Measurements from ENCODE around the gene AMZ1. TPM values are rescaled to one million over a fixed set of nuclear protein-coding genes. Genes with fewer than 3 reads are reported as not detected.

AMZ1 gene
- total RNA-seq, 2 experiments from 2014 or later = 0.11 to 0.14 TPM

DNA sequence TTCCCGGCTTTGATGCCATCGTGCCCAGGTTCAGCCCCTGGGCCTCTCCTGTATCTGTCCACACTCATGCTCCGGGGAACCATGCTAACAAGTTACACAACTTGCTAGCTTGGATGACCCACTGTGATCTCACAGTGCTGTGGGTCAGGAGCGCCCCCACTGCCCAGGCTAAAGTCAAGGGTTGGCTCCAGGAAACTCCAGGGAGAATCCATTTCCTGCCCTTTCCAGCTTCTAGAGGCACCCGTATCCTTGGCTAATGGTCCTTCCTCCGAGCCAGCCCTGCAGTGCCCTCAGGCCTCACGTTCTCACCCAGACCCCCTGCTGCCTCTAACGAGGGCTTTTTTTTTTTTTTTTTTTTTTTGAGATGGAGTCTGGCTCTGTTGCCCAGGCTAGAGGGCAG is 19.5 kb downstream of the AMZ1 start:
- intact Hi-C loops (cut with micrococcal nuclease) = no loop called here
- ChIA-PET POLR2A (no interaction called here), CTCF (interaction anchor here (0.8 to 15.0 kb wide), 3 partner anchors 8 to 37 kb away, joined by 3 to 249 read pairs (median 92); no protein-coding TSS in a partner anchor)
- peaks cover 7% of the 10 kb centered on the region for H3K27me3 Mint-ChIP-seq
- H3K9me3 Mint-ChIP-seq = no peaks in the 10 kb centered on the region
- no peaks in the 10 kb centered on the region for H3K36me3 Mint-ChIP-seq (ENCODE audit: low read depth)
- no peak for ATAC-seq
- H3K4me1 Mint-ChIP-seq (ENCODE audit: low read depth) = peaks cover 23% of the 10 kb centered on the region
- DNase-seq = no peak
- H3K4me3 Mint-ChIP-seq = no peak overlapping the region
- TF ChIP-seq CTCF (IDR thresholded peaks at IDR 0.05) = no peak
- no peak overlapping the region for H3K27ac Mint-ChIP-seq

- TF ChIP-seq CTCF (IDR thresholded peaks at IDR 0.05) = no peak
- Mint-ChIP-seq H3K4me3 (no peak overlapping the region), H3K27me3 (peaks cover 7% of the 10 kb centered on the region), H3K4me1 (ENCODE audit: low read depth) (peaks cover 23% of the 10 kb centered on the region), H3K36me3 (ENCODE audit: low read depth) (no peaks in the 10 kb centered on the region), H3K9me3 (no peaks in the 10 kb centered on the region), H3K27ac (no peak overlapping the region)
- no peak for DNase-seq
- ATAC-seq = no peak
- CTCF ChIA-PET = interaction anchor here (0.8 to 15.0 kb wide), 7 partner anchors 9 to 99 kb away, joined by 3 to 249 read pairs (median 35); no protein-coding TSS in a partner anchor
- intact Hi-C loops (cut with micrococcal nuclease) = no loop called here
- POLR2A ChIA-PET = no interaction called here
Observed at GRCh38 chr7:2708041-2708440, 20.0 kb downstream of the AMZ1 start.

- DNase-seq (no peak), ATAC-seq (no peak)
- no peaks in the 10 kb centered on the region for H3K36me3 Mint-ChIP-seq (ENCODE audit: low read depth)
- CTCF ChIA-PET = interaction anchor here (0.6 to 15.0 kb wide), 30 partner anchors 10 to 302 kb away, joined by 3 to 249 read pairs (median 4); no protein-coding TSS in a partner anchor
- POLR2A ChIA-PET = interaction anchor here (1.0 to 2.8 kb wide), 6 partner anchors 9 to 38 kb away, joined by 3 to 17 read pairs (median 5); no protein-coding TSS in a partner anchor
- no peak for TF ChIP-seq CTCF (IDR thresholded peaks at IDR 0.05)
- no peak overlapping the region for H3K27ac Mint-ChIP-seq
- no peaks in the 10 kb centered on the region for H3K9me3 Mint-ChIP-seq
- intact Hi-C loops (cut with micrococcal nuclease) = no loop called here
- no peak overlapping the region for H3K4me3 Mint-ChIP-seq
- H3K27me3 Mint-ChIP-seq = peaks cover 9% of the 10 kb centered on the region
- H3K4me1 Mint-ChIP-seq (ENCODE audit: low read depth) = peaks cover 25% of the 10 kb centered on the region
Observed at GRCh38 chr7:2708547-2709310, 20.7 kb downstream of the AMZ1 start.

DNA sequence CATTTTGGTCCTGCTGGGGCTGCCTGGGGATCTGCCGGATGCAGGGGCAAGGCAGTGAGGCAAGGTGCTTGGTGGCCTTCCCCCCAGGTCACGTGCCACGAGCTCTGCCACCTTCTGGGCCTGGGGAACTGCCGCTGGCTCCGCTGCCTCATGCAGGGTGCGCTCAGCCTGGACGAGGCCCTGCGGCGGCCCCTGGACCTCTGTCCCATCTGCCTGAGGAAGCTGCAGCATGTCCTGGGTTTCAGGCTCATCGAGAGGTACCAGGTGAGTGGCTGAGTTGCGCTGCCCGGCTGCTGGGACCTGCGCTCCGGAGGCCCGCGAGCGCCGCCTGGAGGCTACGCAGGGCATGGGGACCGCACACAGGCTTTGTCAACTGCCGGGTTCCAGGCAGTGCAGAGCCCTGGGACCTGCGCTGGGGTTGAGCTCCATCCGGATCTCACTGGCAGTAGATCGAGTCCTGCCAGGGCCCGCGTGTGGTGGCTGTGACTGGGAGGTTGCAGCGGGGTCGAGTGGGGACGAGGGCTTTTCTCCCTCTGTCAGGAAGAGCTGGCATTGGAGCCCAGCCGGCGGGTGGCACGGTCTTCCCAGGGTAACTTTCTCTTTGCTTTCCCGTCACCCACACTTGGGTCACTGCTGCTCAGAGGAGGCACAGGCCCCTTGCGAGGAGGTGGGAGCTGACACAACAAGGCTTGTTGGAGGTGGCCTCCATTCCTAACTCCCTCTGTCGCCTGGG is 21.7 kb downstream of the AMZ1 start:
- peak; percentile 97 for TF ChIP-seq CTCF (IDR thresholded peaks at IDR 0.05)
- Mint-ChIP-seq H3K27me3 (peaks cover 14% of the 10 kb centered on the region), H3K4me3 (peak overlapping the region; percentile 59), H3K27ac (peak overlapping the region; percentile 55), H3K4me1 (ENCODE audit: low read depth) (peaks cover 31% of the 10 kb centered on the region), H3K9me3 (no peaks in the 10 kb centered on the region), H3K36me3 (ENCODE audit: low read depth) (no peaks in the 10 kb centered on the region)
- POLR2A ChIA-PET = interaction anchor here (0.7 to 2.8 kb wide), 11 partner anchors 9 to 305 kb away, joined by 3 to 17 read pairs (median 4); partner anchors contain the start of gene IQCE
- CTCF ChIA-PET = interaction anchor here (0.5 to 15.0 kb wide), 68 partner anchors 10 to 303 kb away, joined by 3 to 249 read pairs (median 4); no protein-coding TSS in a partner anchor
- intact Hi-C loops (cut with micrococcal nuclease) = loop anchor here (2.0 kb wide), 1 partner anchor 39 kb away; no protein-coding TSS in a partner anchor
- ATAC-seq (peak; percentile 90), DNase-seq (peak; percentile 88)
